PC-9 (cell line): ENCODE data around the gene LACTB. TPM values are rescaled to one million over a fixed set of nuclear protein-coding genes. Genes with fewer than 3 reads are reported as not detected.
A peak's percentile ranks its signal among the peaks of the same experiment; 100 is the strongest.

Experiments
- BruUV-seq: library from RNA; stranded (reverse); fragments of 400-500 nt; replicated peaks from 2 replicates; lab custom pipeline; 2021; lab: Mats Ljungman, UMichigan
- CTCF ChIA-PET: fragments of 300-600 bp; sonication (Branson Sonifier 250); formaldehyde crosslinking; loops from one replicate; lab custom pipeline; 2022; ENCODE audit warnings: antibody characterized with exemption; lab: Charles Lee
- POLR2A ChIA-PET: fragments of 300-600 bp; sonication (Branson Sonifier 250); formaldehyde crosslinking; loops from one replicate; lab custom pipeline; 2022; ENCODE audit warnings: antibody characterized with exemption; ENCODE audit not compliant: unreplicated experiment; lab: Charles Lee
- DNase-seq, 2 experiments: peaks; one replicate each; pipeline versions ENCODE4 v3.0.0 to v3.0.0-alpha.2; 2015 to 2022; ENCODE audit warnings: mixed read lengths in 1 of 2
- H2AFZ ChIP-seq: fragments of 200-600 bp; sonication (generic); 2 replicates; pipeline ENCODE4 v1.8.1; 2017; ENCODE audit warnings: antibody characterized with exemption
- H3F3A ChIP-seq: fragments of 200-600 bp; sonication (generic); 2 replicates; pipeline ENCODE4 v1.8.1; 2017; ENCODE audit warnings: antibody characterized with exemption, mild to moderate bottlenecking, low read depth; ENCODE audit not compliant: insufficient read depth
- H3K27ac ChIP-seq: fragments of 200-600 bp; sonication (generic); 2 replicates; pipeline ENCODE4 v1.6.1; 2016; ENCODE audit warnings: mixed run types
- H3K27me3 ChIP-seq: fragments of 200-600 bp; sonication (generic); 2 replicates; pipeline ENCODE4 v1.6.1; 2016; ENCODE audit warnings: low read depth, mixed run types; ENCODE audit not compliant: insufficient read depth
- H3K36me3 ChIP-seq: fragments of 200-600 bp; sonication (generic); 2 replicates; pipeline ENCODE4 v1.6.1; 2016; ENCODE audit warnings: low read depth, mixed run types
- H3K4me1 ChIP-seq: fragments of 200-600 bp; sonication (generic); replicated peaks from 2 replicates; pipeline ENCODE4 v1.6.1; 2016; ENCODE audit warnings: mixed run types; ENCODE audit not compliant: insufficient read depth
- H3K4me2 ChIP-seq: fragments of 200-600 bp; sonication (generic); 2 replicates; pipeline ENCODE4 v1.6.1; 2017; ENCODE audit warnings: mixed run types
- H3K4me3 ChIP-seq: fragments of 200-600 bp; sonication (generic); 2 replicates; pipeline ENCODE4 v1.6.1; 2016; ENCODE audit warnings: mixed run types
- H3K79me2 ChIP-seq: fragments of 200-600 bp; sonication (generic); 2 replicates; pipeline ENCODE4 v1.6.1; 2017; ENCODE audit warnings: low read depth, mixed run types
- H3K9me2 ChIP-seq: fragments of 200-600 bp; sonication (generic); 2 replicates; pipeline ENCODE4 v1.8.1; 2017; ENCODE audit warnings: mild to moderate bottlenecking; ENCODE audit not compliant: insufficient read depth
- H3K9me3 ChIP-seq: fragments of 200-600 bp; sonication (generic); 2 replicates; pipeline ENCODE4 v1.8.1; 2016; ENCODE audit warnings: low read depth; ENCODE audit not compliant: insufficient read depth
- H4K20me1 ChIP-seq: fragments of 200-600 bp; sonication (generic); 2 replicates; pipeline ENCODE4 v1.8.1; 2017; ENCODE audit not compliant: insufficient read depth
- CTCF ChIP-seq: fragments of 200-600 bp; sonication (generic); conservative IDR thresholded peaks from 2 replicates; pipeline ENCODE4 v1.6.1; 2017; ENCODE audit warnings: mixed run types, antibody characterized with exemption, mild to moderate bottlenecking, moderate library complexity
- EZH2 ChIP-seq: fragments of 200-600 bp; sonication (generic); IDR thresholded peaks from 2 replicates; pipeline ENCODE4 v1.8.0; 2017; ENCODE audit warnings: antibody characterized with exemption, low read depth
- intact Hi-C: fragments of 100-400 bp; cut with micrococcal nuclease; formaldehyde crosslinking; loops from one replicate; pipeline ENCODE4 v1.10.0; 2022; ENCODE audit not compliant: unreplicated experiment
- total RNA-seq: library from RNA; stranded (reverse); gene quantifications from 2 replicates; pipeline ENCODE4 v1.2.3, GENCODE V29; 2021

LACTB gene
- total RNA-seq, 1 experiment from 2014 or later = 17.1 TPM

DNA sequence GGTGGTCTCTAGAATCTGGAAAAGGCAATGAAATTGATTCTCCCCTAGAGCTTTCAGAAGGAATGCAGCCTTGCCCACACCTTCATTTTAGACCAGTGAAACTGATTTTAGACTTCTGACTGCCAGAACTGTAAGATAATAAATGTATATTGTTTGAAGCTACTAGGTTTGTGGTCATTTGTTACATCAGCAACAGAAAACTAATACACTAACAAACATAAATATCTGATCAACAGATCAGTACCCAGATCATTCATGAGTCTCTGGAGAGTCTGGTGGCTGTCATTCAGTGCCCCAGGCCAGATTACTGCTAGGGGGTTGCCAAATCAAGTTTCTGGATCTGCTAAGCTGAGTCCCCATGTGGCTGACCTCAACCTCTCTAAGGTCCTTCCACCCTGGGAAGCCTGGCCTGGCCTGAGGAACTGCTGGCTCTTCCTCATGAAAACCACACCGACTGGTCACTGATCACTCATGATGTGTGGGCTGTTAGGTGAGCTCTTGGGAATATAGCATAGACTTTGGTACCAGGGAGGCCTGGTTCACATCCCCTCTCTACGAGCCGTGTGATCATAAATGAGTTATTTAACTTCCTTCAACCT is 11.1 kb upstream of the LACTB start:
- H2AFZ ChIP-seq = no peak overlapping the region
- H3K9me3 ChIP-seq = no peaks in the 10 kb centered on the region
- intact Hi-C loops = no loop called here
- no TSS peak for BruUV-seq
- H3K27me3 ChIP-seq = no peaks in the 10 kb centered on the region
- H3K27ac ChIP-seq = no peak overlapping the region
- peaks cover 12% of the 10 kb centered on the region for H3F3A ChIP-seq
- TF ChIP-seq EZH2 (no peak), CTCF (no peak)
- H4K20me1 ChIP-seq = no peaks in the 10 kb centered on the region
- peak in 1 of 2 experiments; percentile 39 for DNase-seq
- no peaks in the 10 kb centered on the region for H3K36me3 ChIP-seq
- POLR2A ChIA-PET = no interaction called here
- peaks cover 8% of the 10 kb centered on the region; the same call in 1 of the 2 replicates for H3K4me1 ChIP-seq
- CTCF ChIA-PET = no interaction called here
- no peak overlapping the region for H3K4me2 ChIP-seq
- H3K79me2 ChIP-seq = no peaks in the 10 kb centered on the region
- no peaks in the 10 kb centered on the region for H3K9me2 ChIP-seq
- no peak overlapping the region for H3K4me3 ChIP-seq

DNA sequence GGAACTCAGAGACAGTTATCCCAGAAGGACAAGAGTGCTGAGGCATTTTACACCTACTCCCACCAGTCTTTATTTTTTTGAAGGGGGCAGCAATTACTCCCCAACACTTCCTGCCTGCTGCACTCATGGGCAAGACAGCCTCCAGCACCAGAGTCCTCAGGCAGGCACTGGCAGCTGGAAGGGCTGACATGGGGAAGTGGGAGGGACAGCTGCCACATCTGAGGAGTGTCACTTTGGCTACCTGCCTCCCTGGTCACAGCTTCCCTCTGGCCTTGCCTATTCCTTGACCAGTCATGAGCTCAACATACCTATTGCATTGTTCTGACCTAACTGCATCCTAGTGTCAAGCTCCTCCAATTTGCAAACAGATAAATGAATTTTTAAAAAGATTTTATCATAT is 10.2 kb upstream of the LACTB start:
- intact Hi-C loops = no loop called here
- ChIA-PET CTCF (no interaction called here), POLR2A (interaction anchor here (0.5 to 0.6 kb wide), 2 partner anchors 370 to 723 kb away, joined by 3 to 6 read pairs; no protein-coding TSS in a partner anchor)
- H3K4me2 ChIP-seq = no peak overlapping the region
- peaks cover 8% of the 10 kb centered on the region; the same call in 1 of the 2 replicates for H3K4me1 ChIP-seq
- H2AFZ ChIP-seq = no peak overlapping the region
- no peaks in the 10 kb centered on the region for H3K9me2 ChIP-seq
- BruUV-seq = no TSS peak
- H4K20me1 ChIP-seq = no peaks in the 10 kb centered on the region
- H3K36me3 ChIP-seq = no peaks in the 10 kb centered on the region
- H3F3A ChIP-seq = peaks cover 12% of the 10 kb centered on the region
- H3K9me3 ChIP-seq = no peaks in the 10 kb centered on the region
- no peaks in the 10 kb centered on the region for H3K27me3 ChIP-seq
- DNase-seq = no peak
- H3K79me2 ChIP-seq = no peaks in the 10 kb centered on the region
- H3K4me3 ChIP-seq = no peak overlapping the region
- no peak overlapping the region for H3K27ac ChIP-seq
- TF ChIP-seq EZH2 = no peak
- no peak for TF ChIP-seq CTCF

GRCh38 chr15:63112871-63113270 is 8.8 kb upstream of the LACTB start:
- Histone ChIP-seq H3K9me2 (no peaks in the 10 kb centered on the region), H3K27ac (no peak overlapping the region), H3K4me2 (no peak overlapping the region), H3K36me3 (no peaks in the 10 kb centered on the region), H2AFZ (no peak overlapping the region), H3F3A (peaks cover 7% of the 10 kb centered on the region), H3K79me2 (no peaks in the 10 kb centered on the region), H3K4me3 (no peak overlapping the region), H3K27me3 (no peaks in the 10 kb centered on the region), H4K20me1 (no peaks in the 10 kb centered on the region), H3K9me3 (no peaks in the 10 kb centered on the region), H3K4me1 (peaks cover 8% of the 10 kb centered on the region; the same call in 1 of the 2 replicates)
- POLR2A ChIA-PET = no interaction called here
- intact Hi-C loops = no loop called here
- no TSS peak for BruUV-seq
- no peak for TF ChIP-seq CTCF
- DNase-seq = no peak
- CTCF ChIA-PET = no interaction called here
